GM21360 (cell line): Measurements from ENCODE around the gene RUNDC1.

Source experiments
- ATAC-seq: cut with Tn5 transposase; IDR thresholded peaks from one replicate; pipeline ENCODE4 v1.9.1; 2021; ENCODE audit warnings: mild to moderate bottlenecking, moderate library complexity; ENCODE audit not compliant: unreplicated experiment

RUNDC1 gene

DNA sequence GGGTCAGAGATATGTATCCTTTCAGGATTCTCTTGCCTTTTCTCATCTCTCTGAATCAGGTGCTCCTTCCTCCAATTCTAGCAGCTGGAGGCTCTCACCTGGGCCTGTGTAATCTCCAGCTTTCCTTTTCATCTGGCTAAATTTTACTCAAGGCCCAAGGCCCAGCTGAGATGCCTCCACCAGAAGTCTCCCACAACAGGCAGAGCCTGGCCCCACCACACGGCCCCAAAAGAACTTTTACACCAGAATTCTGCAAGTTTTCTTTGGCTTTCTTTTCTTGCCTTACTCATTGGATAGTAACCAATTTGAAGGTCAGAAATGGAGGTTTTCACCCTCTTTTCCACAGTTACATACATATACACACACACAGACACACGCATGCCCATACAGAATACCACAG is 59.3 kb downstream of the RUNDC1 start:
- no peak for ATAC-seq

DNA sequence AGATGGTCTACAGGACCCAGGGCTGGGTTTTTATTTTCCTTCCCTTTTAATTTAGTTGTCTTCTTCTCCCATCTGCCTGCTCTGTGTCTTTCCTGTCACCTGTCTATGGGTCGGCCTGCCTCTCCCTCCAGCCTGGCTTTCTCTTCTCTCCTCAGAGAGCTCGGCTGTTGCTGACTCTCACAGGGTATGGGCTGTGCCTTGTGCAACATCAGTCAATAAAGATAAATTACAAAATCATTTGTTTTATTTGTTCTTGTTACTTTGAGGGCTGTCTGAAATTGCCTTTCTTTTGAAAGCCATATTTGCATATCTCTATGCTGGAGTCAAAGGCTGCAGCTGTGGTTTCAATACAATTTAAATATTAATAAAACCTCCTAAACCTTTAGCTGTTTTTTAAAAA is 60.3 kb downstream of the RUNDC1 start:
- no peak for ATAC-seq

DNA sequence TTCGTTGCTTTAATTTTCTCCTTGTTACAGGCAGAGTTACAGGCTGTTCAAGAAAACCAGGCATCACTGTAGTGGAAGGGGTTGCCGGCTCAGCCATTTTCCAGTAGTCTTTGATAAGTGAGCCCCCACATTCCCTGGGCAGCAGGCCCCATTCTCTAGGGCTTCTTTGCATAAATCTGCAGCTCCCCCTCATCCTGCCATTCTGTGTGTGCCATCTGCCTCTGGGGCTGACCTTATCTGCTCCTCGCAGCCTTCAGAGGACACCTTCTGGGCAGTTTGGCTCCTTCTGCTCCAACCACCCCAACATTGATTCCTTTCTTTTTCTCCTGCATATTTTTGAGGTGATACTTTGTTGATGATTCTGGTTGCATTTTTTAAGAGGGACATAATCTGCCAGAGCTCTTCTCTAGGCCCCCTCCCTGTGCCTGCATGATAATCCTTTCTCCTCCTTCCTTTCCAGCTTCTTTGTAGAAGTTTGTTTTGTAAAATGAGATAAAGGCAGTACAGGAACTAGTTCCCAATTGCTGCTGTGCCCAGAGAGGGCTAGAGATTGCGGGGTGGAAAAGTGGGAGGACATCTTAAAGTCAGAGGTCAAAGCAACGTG is 61.8 kb downstream of the RUNDC1 start:
- ATAC-seq, result no peak
